Mucosa of stomach (tissue), 1 donor: Measurements from ENCODE around the gene TTF1.

Experiments
- H3K27me3 ChIP-seq: one replicate; pipeline ENCODE4 v1.7.0; 2013; ENCODE audit warnings: mild to moderate bottlenecking, low read length; ENCODE audit not compliant: control insufficient read depth, insufficient read depth
- H3K36me3 ChIP-seq: one replicate; pipeline ENCODE4 v1.7.0; 2013; ENCODE audit warnings: low read length; ENCODE audit not compliant: control insufficient read depth, insufficient read depth
- H3K4me1 ChIP-seq: one replicate; pipeline ENCODE4 v1.7.0; 2013; ENCODE audit warnings: mild to moderate bottlenecking, low read length; ENCODE audit not compliant: control insufficient read depth, insufficient read depth
- H3K4me3 ChIP-seq: one replicate; pipeline ENCODE4 v1.7.0; 2013; ENCODE audit warnings: low read length
- H3K9ac ChIP-seq: one replicate; pipeline ENCODE4 v1.7.0; 2013; ENCODE audit warnings: mild to moderate bottlenecking, low read length, moderate library complexity
- H3K9me3 ChIP-seq: one replicate; pipeline ENCODE4 v1.7.0; 2013; ENCODE audit warnings: mild to moderate bottlenecking, low read length, moderate library complexity; ENCODE audit not compliant: control insufficient read depth
- donor health status: Pancreatic carcinoma.

The TTF1 gene

GRCh38 chr9:132426639-132427414 is 20.2 kb upstream of the TTF1 start:
- Histone ChIP-seq H3K36me3 (no peaks in the 10 kb centered on the region), H3K9ac (no peak overlapping the region), H3K4me3 (no peak overlapping the region), H3K27me3 (peaks cover 42% of the 10 kb centered on the region), H3K9me3 (no peaks in the 10 kb centered on the region), H3K4me1 (no peaks in the 10 kb centered on the region)

- no peak overlapping the region for H3K9ac ChIP-seq
- H3K36me3 ChIP-seq, result no peaks in the 10 kb centered on the region
- H3K4me1 ChIP-seq, result no peaks in the 10 kb centered on the region
- H3K9me3 ChIP-seq, result no peaks in the 10 kb centered on the region
- peaks cover 42% of the 10 kb centered on the region for H3K27me3 ChIP-seq
- H3K4me3 ChIP-seq, result no peak overlapping the region
These were observed 19.0 kb upstream of the TTF1 start for GRCh38 chr9:132425675-132426062.

- no peaks in the 10 kb centered on the region for H3K36me3 ChIP-seq
- H3K9ac ChIP-seq, result no peak overlapping the region
- no peaks in the 10 kb centered on the region for H3K9me3 ChIP-seq
- H3K4me3 ChIP-seq, result no peak overlapping the region
- H3K4me1 ChIP-seq, result no peaks in the 10 kb centered on the region
- peaks cover 41% of the 10 kb centered on the region for H3K27me3 ChIP-seq
These were observed 18.4 kb upstream of the TTF1 start for GRCh38 chr9:132424857-132425674.

- Histone ChIP-seq H3K4me3 (no peak overlapping the region), H3K27me3 (peaks cover 49% of the 10 kb centered on the region), H3K4me1 (no peaks in the 10 kb centered on the region), H3K36me3 (no peaks in the 10 kb centered on the region), H3K9ac (no peak overlapping the region), H3K9me3 (no peaks in the 10 kb centered on the region)
These were observed 16.9 kb upstream of the TTF1 start for GRCh38 chr9:132423503-132423902.

- Histone ChIP-seq H3K36me3 (no peaks in the 10 kb centered on the region), H3K27me3 (peaks cover 49% of the 10 kb centered on the region)
These were observed 15.9 kb upstream of the TTF1 start for GRCh38 chr9:132422574-132422973.

GRCh38 chr9:132418726-132419363 is 12.2 kb upstream of the TTF1 start:
- Histone ChIP-seq H3K4me3 (no peak overlapping the region), H3K27me3 (peaks cover 48% of the 10 kb centered on the region), H3K9ac (no peak overlapping the region), H3K36me3 (no peaks in the 10 kb centered on the region), H3K4me1 (no peaks in the 10 kb centered on the region), H3K9me3 (no peaks in the 10 kb centered on the region)

More at GRCh38 chr9:132422574-132422973, 15.9 kb upstream of the TTF1 start:
- Histone ChIP-seq H3K9me3 (no peaks in the 10 kb centered on the region), H3K4me3 (no peak overlapping the region), H3K9ac (no peak overlapping the region), H3K4me1 (no peaks in the 10 kb centered on the region)

GRCh38 chr9:132415181-132415580 is 8.5 kb upstream of the TTF1 start:
- Histone ChIP-seq H3K9me3 (no peaks in the 10 kb centered on the region), H3K36me3 (no peaks in the 10 kb centered on the region), H3K27me3 (peaks cover 59% of the 10 kb centered on the region), H3K4me1 (peaks cover 12% of the 10 kb centered on the region), H3K4me3 (no peak overlapping the region), H3K9ac (no peak overlapping the region)

- H3K36me3 ChIP-seq, result no peaks in the 10 kb centered on the region
- no peaks in the 10 kb centered on the region for H3K9me3 ChIP-seq
- no peak overlapping the region for H3K4me3 ChIP-seq
- H3K9ac ChIP-seq, result no peak overlapping the region
- peaks cover 13% of the 10 kb centered on the region for H3K4me1 ChIP-seq
- H3K27me3 ChIP-seq, result peaks cover 64% of the 10 kb centered on the region
These were observed 8.1 kb upstream of the TTF1 start for GRCh38 chr9:132414731-132415130.

GRCh38 chr9:132413926-132414325 is 7.3 kb upstream of the TTF1 start:
- Histone ChIP-seq H3K4me3 (no peak overlapping the region), H3K36me3 (no peaks in the 10 kb centered on the region), H3K4me1 (peaks cover 13% of the 10 kb centered on the region), H3K27me3 (peaks cover 64% of the 10 kb centered on the region), H3K9ac (no peak overlapping the region), H3K9me3 (no peaks in the 10 kb centered on the region)

GRCh38 chr9:132412089-132412488 is 5.4 kb upstream of the TTF1 start:
- no peaks in the 10 kb centered on the region for H3K36me3 ChIP-seq
- H3K9ac ChIP-seq, result no peak overlapping the region
- peaks cover 55% of the 10 kb centered on the region for H3K27me3 ChIP-seq
- H3K9me3 ChIP-seq, result no peaks in the 10 kb centered on the region
- no peak overlapping the region for H3K4me3 ChIP-seq
- H3K4me1 ChIP-seq, result peaks cover 14% of the 10 kb centered on the region

- H3K4me1 ChIP-seq, result peaks cover 17% of the 10 kb centered on the region
- no peaks in the 10 kb centered on the region for H3K36me3 ChIP-seq
- no peak overlapping the region for H3K4me3 ChIP-seq
- H3K9me3 ChIP-seq, result no peaks in the 10 kb centered on the region
- H3K9ac ChIP-seq, result no peak overlapping the region
- peaks cover 55% of the 10 kb centered on the region for H3K27me3 ChIP-seq
These were observed 4.5 kb upstream of the TTF1 start for GRCh38 chr9:132411091-132411508.

- H3K9me3 ChIP-seq, result no peaks in the 10 kb centered on the region
- no peaks in the 10 kb centered on the region for H3K36me3 ChIP-seq
- H3K4me1 ChIP-seq, result peaks cover 22% of the 10 kb centered on the region
- no peak overlapping the region for H3K4me3 ChIP-seq
- H3K9ac ChIP-seq, result no peak overlapping the region
- peaks cover 52% of the 10 kb centered on the region for H3K27me3 ChIP-seq
These were observed 4.0 kb upstream of the TTF1 start for GRCh38 chr9:132410642-132411041.
